GM21423 (cell line): ENCODE results near the gene SNORC.
"Not testable (repeated sequence)": the region's sequence is repeated elsewhere in the genome, so short reads cannot be mapped to it uniquely, and the experiment has no call there.

ENCODE experiments used
- ATAC-seq: cut with Tn5 transposase; IDR thresholded peaks from one replicate; pipeline ENCODE4 v1.9.1; 2021; ENCODE audit warnings: mild to moderate bottlenecking, moderate library complexity; ENCODE audit not compliant: unreplicated experiment

SNORC gene

DNA sequence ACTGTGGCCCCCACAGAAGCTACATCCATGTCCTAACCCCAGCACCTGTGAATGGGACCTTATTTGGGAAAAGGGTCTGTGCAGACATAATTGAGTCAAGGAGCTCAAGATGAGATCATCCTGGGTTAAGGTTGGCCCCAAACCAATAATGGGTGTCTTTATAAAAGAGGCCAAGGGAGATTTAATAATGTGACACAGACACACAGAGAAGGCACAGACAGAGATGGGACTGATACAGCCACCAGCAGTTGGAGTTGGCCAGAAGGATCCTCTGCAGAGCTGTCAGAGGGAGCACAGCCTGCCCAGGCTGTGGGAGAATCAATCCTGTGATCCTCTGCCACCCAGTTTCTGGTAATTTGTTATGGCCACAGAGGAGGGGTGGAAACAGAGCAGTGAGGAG is 26.0 kb downstream of the SNORC start:
- ATAC-seq, result no peak

- no peak for ATAC-seq
Observed at GRCh38 chr2:232896720-232897597, 26.9 kb downstream of the SNORC start.

- ATAC-seq, result no peak
Observed at GRCh38 chr2:232897598-232898408, 27.7 kb downstream of the SNORC start.

GRCh38 chr2:232898592-232899543 is 28.8 kb downstream of the SNORC start:
- no peak for ATAC-seq

DNA sequence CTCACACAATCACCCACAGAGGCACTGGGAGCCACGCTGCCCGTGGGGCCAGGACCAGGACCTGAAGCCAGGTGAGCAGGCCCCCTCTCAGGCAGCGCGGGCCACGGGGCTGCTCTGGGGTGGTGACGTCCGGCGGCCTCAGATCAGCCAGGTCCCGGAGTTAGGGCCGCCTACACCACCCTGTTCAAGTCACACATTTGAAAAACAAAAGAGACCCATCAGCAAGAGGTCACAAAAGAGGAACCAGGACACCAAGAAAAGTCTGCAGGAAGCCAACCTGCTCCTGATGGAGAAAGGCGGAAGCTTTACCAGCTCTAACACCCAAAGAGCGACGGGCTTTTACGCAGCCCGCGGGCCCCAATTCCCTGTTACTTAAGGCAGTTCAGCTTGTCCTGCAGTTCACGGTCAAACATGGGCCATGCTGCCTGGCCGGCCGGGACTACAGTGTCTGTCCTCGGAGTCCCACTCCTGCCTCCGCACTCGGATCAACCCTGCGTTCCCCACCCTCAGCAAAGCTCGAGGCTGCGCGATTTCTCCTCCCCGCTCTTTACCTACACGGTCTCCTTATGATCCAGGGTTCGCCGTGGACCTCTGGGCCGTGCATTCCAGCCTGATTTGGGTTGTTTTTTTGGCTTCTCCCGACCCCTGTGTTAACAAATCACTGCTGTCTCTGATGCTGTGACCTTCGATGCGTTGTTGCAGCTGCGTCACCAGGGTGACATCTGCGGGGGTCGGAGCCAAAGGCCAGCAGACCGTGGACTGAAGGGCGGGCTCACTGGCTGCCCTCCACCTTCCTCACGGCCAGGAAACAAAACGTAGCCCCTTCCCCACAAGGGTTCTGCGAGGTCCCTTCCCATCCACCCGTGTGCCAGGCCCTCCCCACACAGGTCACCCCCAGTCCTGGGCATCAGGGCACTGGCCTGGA is 31.0 kb downstream of the SNORC start:
- ATAC-seq, result no peak

DNA sequence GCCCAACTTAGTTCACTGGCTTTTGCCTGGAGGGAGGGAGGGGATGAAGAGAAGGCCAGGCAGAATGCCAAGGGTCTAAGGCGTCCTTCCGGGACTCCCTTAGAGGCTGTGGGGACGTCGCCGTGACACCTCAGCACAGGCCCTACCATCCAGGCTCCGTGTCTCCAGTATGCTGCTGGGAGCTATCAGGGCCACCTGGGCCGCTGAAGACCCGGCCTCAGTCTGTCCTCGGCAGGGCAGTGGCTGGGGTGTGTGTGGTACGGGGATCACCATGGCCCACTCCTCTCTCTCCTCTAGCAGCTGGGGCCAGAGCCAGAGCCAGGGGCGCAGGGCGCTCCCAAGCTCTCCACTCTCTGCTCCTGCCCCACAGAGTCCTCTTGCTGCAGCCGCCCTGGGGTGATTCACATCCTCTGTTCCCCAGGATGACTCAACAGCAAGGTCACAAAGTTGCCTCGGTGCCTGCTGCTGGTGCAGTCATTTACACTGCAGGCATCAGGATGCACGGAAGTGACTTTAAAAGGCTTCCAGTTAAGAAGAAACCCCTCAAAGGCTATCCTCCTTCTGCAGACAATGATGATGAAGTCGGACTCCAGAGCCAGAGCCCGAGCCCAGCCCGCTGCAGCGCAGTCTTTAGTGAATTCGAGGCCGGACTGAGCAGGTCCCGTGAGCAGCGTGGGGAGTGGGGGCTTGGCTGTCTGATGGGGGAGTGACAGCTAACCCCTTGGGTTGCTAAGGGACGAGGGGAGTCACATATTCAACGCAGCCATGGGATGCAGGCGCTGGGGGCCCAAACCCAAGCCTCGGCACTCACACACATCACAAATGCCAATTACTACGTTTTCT is 31.9 kb downstream of the SNORC start:
- ATAC-seq, result no peak

DNA sequence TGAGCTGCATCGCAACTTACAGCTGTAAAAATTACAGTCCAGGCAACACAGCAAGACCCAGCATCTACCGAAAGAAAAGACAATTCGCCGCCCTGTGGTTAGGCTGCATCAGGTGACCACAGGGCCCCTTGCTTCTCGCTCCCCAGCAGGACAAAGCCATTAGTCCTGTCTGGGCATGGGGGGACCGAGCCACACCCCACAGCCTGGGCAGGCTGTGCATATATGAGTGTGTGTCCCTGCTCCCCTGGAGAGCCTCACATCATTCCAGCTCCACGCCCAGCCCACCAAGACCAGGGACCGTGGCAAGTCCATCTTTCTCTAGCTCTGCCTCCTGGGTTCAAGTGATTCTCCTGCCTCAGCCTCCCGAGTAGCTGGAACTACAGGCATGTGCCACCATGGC is 33.9 kb downstream of the SNORC start:
- ATAC-seq, result no peak

GRCh38 chr2:232906867-232907717 is 37.0 kb downstream of the SNORC start:
- not testable (repeated sequence) for ATAC-seq

- not testable (repeated sequence) for ATAC-seq
Observed at GRCh38 chr2:232907718-232908085, 37.6 kb downstream of the SNORC start.

GRCh38 chr2:232908695-232909094 is 38.6 kb downstream of the SNORC start:
- no peak for ATAC-seq

DNA sequence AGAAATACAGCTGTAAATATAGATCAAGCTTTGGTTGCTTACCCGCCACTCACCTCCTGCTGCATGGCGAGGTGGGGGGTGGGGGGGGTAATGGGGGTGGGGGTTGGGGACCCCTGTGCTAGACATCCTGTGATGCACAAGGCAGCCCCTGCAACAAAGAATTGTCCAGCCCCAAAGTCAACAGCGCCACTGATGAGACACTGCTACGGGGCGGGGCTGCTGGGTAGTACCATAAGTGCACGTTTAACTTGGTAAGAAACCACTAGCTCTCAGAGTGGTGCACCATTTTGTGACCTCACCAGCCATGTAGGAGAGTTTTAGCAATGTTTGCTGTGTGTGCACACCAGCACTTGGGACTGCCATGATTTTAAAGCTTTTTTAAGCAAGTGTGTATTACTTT is 40.3 kb downstream of the SNORC start:
- ATAC-seq, result no peak

GRCh38 chr2:232911712-232912277 is 41.7 kb downstream of the SNORC start:
- ATAC-seq, result no peak

- ATAC-seq, result no peak
Observed at GRCh38 chr2:232913903-232914302, 43.8 kb downstream of the SNORC start.

- ATAC-seq, result no peak
Observed at GRCh38 chr2:232919141-232919540, 49.1 kb downstream of the SNORC start.

DNA sequence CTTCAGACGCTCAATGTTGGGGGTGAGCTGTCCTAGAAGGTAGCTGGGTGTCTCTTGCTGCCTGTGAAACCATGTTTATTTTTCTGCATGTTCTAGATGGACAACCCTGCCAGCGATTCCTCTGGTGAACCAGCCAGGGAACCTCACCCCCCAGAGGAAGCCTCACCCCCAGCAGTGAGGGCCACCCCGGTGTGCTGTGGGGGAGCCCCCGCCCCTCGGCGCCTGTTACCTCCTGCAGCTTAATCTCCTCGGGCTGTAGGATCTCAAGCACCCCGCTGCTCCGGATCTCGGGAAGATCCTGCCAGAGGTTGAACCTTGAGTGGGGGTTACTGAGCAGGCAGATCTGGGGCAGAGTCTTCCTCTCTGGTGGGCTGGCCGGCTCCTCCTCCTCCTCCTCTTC is 50.0 kb downstream of the SNORC start:
- ATAC-seq, result no peak

DNA sequence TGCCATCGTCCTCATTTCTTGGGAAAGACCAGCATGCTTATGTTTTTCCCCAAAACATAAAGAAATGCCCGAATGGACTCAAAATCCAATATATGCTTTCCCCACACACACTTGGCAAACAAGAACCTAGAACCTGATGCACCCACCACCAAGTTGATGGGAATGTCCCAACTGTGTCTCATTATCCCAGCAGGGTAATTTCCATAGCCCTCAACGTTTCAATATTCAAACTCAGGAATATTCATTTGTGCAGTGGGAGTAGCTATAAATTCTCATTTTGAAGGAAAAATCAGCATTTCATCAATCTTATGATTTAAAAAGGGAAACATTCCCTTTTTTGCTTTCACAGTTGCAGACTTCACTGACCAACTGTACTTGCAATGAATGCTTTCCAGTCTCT is 50.7 kb downstream of the SNORC start:
- no peak for ATAC-seq

GRCh38 chr2:232924433-232924832 is 54.4 kb downstream of the SNORC start:
- ATAC-seq, result no peak
